Measurements from ENCODE around the gene PLOD3. TPM values are rescaled to one million over a fixed set of nuclear protein-coding genes. Genes with fewer than 3 reads are reported as not detected.

Gene PLOD3
- total and polyA plus RNA-seq, 9 donors, result 14.2 to 51.9 (median 38.5) TPM

GRCh38 chr7:101239191-101239950 is 22.0 kb upstream of the PLOD3 start:
- no peak overlapping the region for H3K4me3 ChIP-seq
- DNase-seq, result no peak
- H3K27ac ChIP-seq, result no peak overlapping the region
- no peaks in the 10 kb centered on the region for H3K36me3 ChIP-seq
- intact Hi-C loops (cut with DNase I), result no loop called here
- no peaks in the 10 kb centered on the region for H3K27me3 ChIP-seq
- WGBS, 3 donors, result 62 to 64% (median 63%) methylated on average over 26 to 27 of the region's 27 CpGs
- no peak for TF ChIP-seq EP300 (IDR thresholded peaks at IDR 0.05)
- no peak for TF ChIP-seq POLR2A (IDR thresholded peaks at IDR 0.05)
- no peak for TF ChIP-seq CTCF (IDR thresholded peaks at IDR 0.05)
- peaks cover 3% of the 10 kb centered on the region for H3K4me1 ChIP-seq (ENCODE audit: insufficient read depth)
- no peaks in the 10 kb centered on the region for H3K9me3 ChIP-seq

- no peaks in the 10 kb centered on the region for H3K9me3 ChIP-seq
- H3K4me3 ChIP-seq, result no peak overlapping the region
- no peak for DNase-seq
- no peaks in the 10 kb centered on the region for H3K4me1 ChIP-seq (ENCODE audit: insufficient read depth)
- no peaks in the 10 kb centered on the region for H3K27me3 ChIP-seq
- intact Hi-C loops (cut with DNase I), result no loop called here
- WGBS, 3 donors, result 62 to 70% (median 68%) methylated on average over 27 to 28 of the region's 28 CpGs
- H3K27ac ChIP-seq, result peak overlapping the region in 1 of 2 donors; percentile 59
- TF ChIP-seq EP300 (IDR thresholded peaks at IDR 0.05) (no peak), POLR2A (IDR thresholded peaks at IDR 0.05) (no peak), CTCF (IDR thresholded peaks at IDR 0.05) (no peak)
- no peaks in the 10 kb centered on the region for H3K36me3 ChIP-seq
These were observed 21.1 kb upstream of the PLOD3 start for GRCh38 chr7:101238226-101239182.

- H3K9me3 ChIP-seq, result no peaks in the 10 kb centered on the region
- peaks cover under 1% of the 10 kb centered on the region for H3K4me1 ChIP-seq (ENCODE audit: insufficient read depth)
- peak; percentile 55 to 82 (median 65) for DNase-seq
- 59 to 60% (median 60%) methylated on average over 20 to 31 of the region's 31 CpGs for WGBS, 3 donors
- intact Hi-C loops (cut with DNase I), result no loop called here
- H3K27ac ChIP-seq, result peak within 1 kb of the TSS; percentile 59 to 62
- H3K36me3 ChIP-seq, result no peaks in the 10 kb centered on the region
- no peak for TF ChIP-seq CTCF (IDR thresholded peaks at IDR 0.05)
- TF ChIP-seq POLR2A (IDR thresholded peaks at IDR 0.05), result no peak
- no peak for TF ChIP-seq EP300 (IDR thresholded peaks at IDR 0.05)
- H3K27me3 ChIP-seq, result no peaks in the 10 kb centered on the region
- peak within 1 kb of the TSS; percentile 18 for H3K4me3 ChIP-seq
These were observed 20.1 kb upstream of the PLOD3 start, which contains the start of gene CLDN15 for GRCh38 chr7:101237206-101238067. Gene CLDN15 (minus strand): TSS chr7:101237802. CDS start chr7:101237581, 221 bp downstream.
